ENCODE data around the gene IGFBPL1. TPM values are rescaled to one million over a fixed set of nuclear protein-coding genes. Genes with fewer than 3 reads are reported as not detected.

IGFBPL1 gene
- total and polyA plus RNA-seq, 5 donors from 2014 or later = not detected

DNA sequence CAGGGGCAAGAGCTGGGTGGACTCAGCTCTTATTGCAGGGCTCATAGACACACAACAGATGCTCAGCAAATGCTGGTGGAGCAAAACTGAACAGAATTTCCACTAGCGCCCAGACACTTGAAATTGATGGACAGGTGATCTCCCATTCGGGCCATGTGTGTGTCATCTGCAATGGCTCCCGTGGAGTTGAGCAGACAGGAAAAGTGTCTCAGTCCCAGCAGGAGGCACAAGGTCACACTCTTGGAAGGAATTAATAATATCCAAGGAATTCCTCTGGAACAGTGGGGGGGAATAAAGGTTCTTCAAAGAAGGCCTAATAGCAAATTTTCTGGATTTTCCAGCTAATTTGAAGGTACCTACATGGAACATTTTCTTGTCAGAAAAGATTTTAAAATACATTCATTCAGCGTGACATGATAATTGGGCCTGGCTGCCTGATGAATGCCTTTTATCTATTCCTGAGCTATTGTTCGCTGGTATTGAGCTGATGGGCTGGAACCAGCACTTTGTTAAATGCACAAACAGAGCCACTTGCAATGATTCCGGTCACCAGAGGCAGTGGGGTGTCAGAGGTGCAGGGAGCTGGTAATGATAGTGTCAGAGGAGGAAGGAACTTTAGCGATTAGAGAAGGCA is 63.3 kb downstream of the IGFBPL1 start:
- Mint-ChIP-seq H3K27ac (no peak overlapping the region), H3K9me3 (no peaks in the 10 kb centered on the region), H3K4me3 (no peak overlapping the region), H3K36me3 (no peaks in the 10 kb centered on the region), H3K27me3 (peaks cover 5% of the 10 kb centered on the region), H3K4me1 (peaks cover 0 to 5% (median 4%) of the 10 kb centered on the region in 4 donors)
- ATAC-seq (ENCODE audit: low read depth in 2 of 2) (no peak), DNase-seq (no peak)
- no peaks in the 10 kb centered on the region for H3K27me3 ChIP-seq (ENCODE audit: control insufficient read depth, insufficient read depth, low read length)
- no peak overlapping the region for H3K27ac ChIP-seq (ENCODE audit: insufficient read depth, low read length, poor library complexity, severe bottlenecking)
- no peaks in the 10 kb centered on the region for H3K36me3 ChIP-seq (ENCODE audit: control insufficient read depth, insufficient read depth, low read length)
- H3K4me3 ChIP-seq (ENCODE audit: low read depth, low read length) = no peak overlapping the region
- H3K9me3 ChIP-seq (ENCODE audit: control insufficient read depth in 2 of 2, low read length in 2 of 2) = no peaks in the 10 kb centered on the region
- no peaks in the 10 kb centered on the region for H3K4me1 ChIP-seq (ENCODE audit: control insufficient read depth, insufficient read depth, low read length, poor library complexity, severe bottlenecking)

GRCh38 chr9:38359689-38360385 is 64.4 kb downstream of the IGFBPL1 start:
- Histone ChIP-seq H3K4me1 (ENCODE audit: control insufficient read depth, insufficient read depth, low read length, poor library complexity, severe bottlenecking) (no peaks in the 10 kb centered on the region), H3K27me3 (ENCODE audit: control insufficient read depth, insufficient read depth, low read length) (no peaks in the 10 kb centered on the region), H3K36me3 (ENCODE audit: control insufficient read depth, insufficient read depth, low read length) (no peaks in the 10 kb centered on the region), H3K27ac (ENCODE audit: insufficient read depth, low read length, poor library complexity, severe bottlenecking) (no peak overlapping the region), H3K4me3 (ENCODE audit: low read depth, low read length) (no peak overlapping the region), H3K9me3 (ENCODE audit: control insufficient read depth in 2 of 2, low read length in 2 of 2) (no peaks in the 10 kb centered on the region)
- H3K9me3 Mint-ChIP-seq = no peaks in the 10 kb centered on the region
- H3K4me3 Mint-ChIP-seq = no peak overlapping the region
- H3K4me1 Mint-ChIP-seq = peaks cover 0 to 5% (median 4%) of the 10 kb centered on the region in 4 donors
- no peak for DNase-seq
- ATAC-seq (ENCODE audit: low read depth in 2 of 2) = no peak
- H3K27me3 Mint-ChIP-seq = peaks cover 5% of the 10 kb centered on the region
- H3K36me3 Mint-ChIP-seq = no peaks in the 10 kb centered on the region
- no peak overlapping the region for H3K27ac Mint-ChIP-seq

- Histone ChIP-seq H3K27me3 (ENCODE audit: control insufficient read depth, insufficient read depth, low read length) (no peaks in the 10 kb centered on the region), H3K9me3 (ENCODE audit: control insufficient read depth in 2 of 2, low read length in 2 of 2) (no peaks in the 10 kb centered on the region), H3K4me1 (ENCODE audit: control insufficient read depth, insufficient read depth, low read length, poor library complexity, severe bottlenecking) (no peaks in the 10 kb centered on the region), H3K36me3 (ENCODE audit: control insufficient read depth, insufficient read depth, low read length) (no peaks in the 10 kb centered on the region), H3K4me3 (ENCODE audit: low read depth, low read length) (no peak overlapping the region), H3K27ac (ENCODE audit: insufficient read depth, low read length, poor library complexity, severe bottlenecking) (no peak overlapping the region)
- Mint-ChIP-seq H3K27ac (no peak overlapping the region), H3K4me3 (no peak overlapping the region), H3K27me3 (peaks cover 5% of the 10 kb centered on the region), H3K4me1 (peaks cover 0 to 5% (median 4%) of the 10 kb centered on the region in 4 donors), H3K9me3 (no peaks in the 10 kb centered on the region), H3K36me3 (no peaks in the 10 kb centered on the region)
- ATAC-seq (ENCODE audit: low read depth in 2 of 2) = no peak
- no peak for DNase-seq
Measured at GRCh38 chr9:38359297-38359653, 65.0 kb downstream of the IGFBPL1 start.

- Mint-ChIP-seq H3K9me3 (no peaks in the 10 kb centered on the region), H3K36me3 (no peaks in the 10 kb centered on the region), H3K27ac (no peak overlapping the region), H3K27me3 (peaks cover 5% of the 10 kb centered on the region), H3K4me1 (peaks cover 0 to 5% (median 4%) of the 10 kb centered on the region in 4 donors), H3K4me3 (no peak overlapping the region)
- H3K36me3 ChIP-seq (ENCODE audit: control insufficient read depth, insufficient read depth, low read length) = no peaks in the 10 kb centered on the region
- DNase-seq (no peak), ATAC-seq (ENCODE audit: low read depth in 2 of 2) (no peak)
- no peak overlapping the region for H3K27ac ChIP-seq (ENCODE audit: insufficient read depth, low read length, poor library complexity, severe bottlenecking)
- H3K9me3 ChIP-seq (ENCODE audit: control insufficient read depth in 2 of 2, low read length in 2 of 2) = no peaks in the 10 kb centered on the region
- no peaks in the 10 kb centered on the region for H3K27me3 ChIP-seq (ENCODE audit: control insufficient read depth, insufficient read depth, low read length)
- H3K4me3 ChIP-seq (ENCODE audit: low read depth, low read length) = no peak overlapping the region
- H3K4me1 ChIP-seq (ENCODE audit: control insufficient read depth, insufficient read depth, low read length, poor library complexity, severe bottlenecking) = no peaks in the 10 kb centered on the region
Measured at GRCh38 chr9:38358390-38359296, 65.6 kb downstream of the IGFBPL1 start.

DNA sequence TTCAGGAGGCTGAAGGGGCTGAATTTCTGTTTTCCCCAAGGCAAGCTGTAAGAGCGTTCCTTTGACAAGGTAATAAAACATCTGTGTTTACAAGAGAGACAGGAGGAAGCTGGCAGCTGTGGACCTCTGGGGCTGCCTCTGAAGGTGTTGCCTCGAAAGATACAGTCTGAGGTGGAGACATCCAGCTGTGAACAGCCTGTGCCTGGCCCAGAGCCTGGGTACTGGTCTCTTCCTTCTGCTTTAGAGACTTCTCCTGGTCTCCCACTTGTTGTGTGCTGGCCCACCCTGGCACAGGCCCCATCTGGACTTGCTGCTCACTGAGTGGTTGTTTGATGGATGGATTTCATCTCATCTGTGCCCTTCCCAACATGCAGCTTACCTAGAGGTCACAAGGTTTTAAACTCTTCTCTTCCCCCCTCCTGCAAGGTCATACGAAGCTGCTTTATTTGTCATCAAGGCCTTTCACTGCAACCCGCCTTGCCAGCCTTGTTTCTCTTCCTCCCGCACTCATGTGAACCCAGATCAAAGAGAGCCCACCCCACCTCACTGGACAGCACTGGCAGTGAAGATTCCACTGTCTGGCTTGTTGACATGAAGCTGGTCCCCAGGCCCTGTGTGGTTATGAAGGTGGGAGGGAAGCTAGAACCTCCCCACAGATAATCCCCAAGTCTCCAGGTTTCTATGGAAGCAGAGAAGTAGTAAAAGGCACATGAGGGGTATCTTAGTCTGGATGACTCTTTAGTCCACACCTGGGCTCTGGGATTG is 66.7 kb downstream of the IGFBPL1 start:
- DNase-seq = no peak
- Histone ChIP-seq H3K36me3 (ENCODE audit: control insufficient read depth, insufficient read depth, low read length) (no peaks in the 10 kb centered on the region), H3K9me3 (ENCODE audit: control insufficient read depth in 2 of 2, low read length in 2 of 2) (no peaks in the 10 kb centered on the region), H3K4me3 (ENCODE audit: low read depth, low read length) (no peak overlapping the region), H3K4me1 (ENCODE audit: control insufficient read depth, insufficient read depth, low read length, poor library complexity, severe bottlenecking) (no peaks in the 10 kb centered on the region), H3K27me3 (ENCODE audit: control insufficient read depth, insufficient read depth, low read length) (no peaks in the 10 kb centered on the region), H3K27ac (ENCODE audit: insufficient read depth, low read length, poor library complexity, severe bottlenecking) (no peak overlapping the region)
- H3K4me1 Mint-ChIP-seq = no peaks in the 10 kb centered on the region
- no peak overlapping the region for H3K27ac Mint-ChIP-seq
- H3K4me3 Mint-ChIP-seq = no peak overlapping the region
- no peak for ATAC-seq (ENCODE audit: low read depth in 2 of 2)
- peaks cover 5% of the 10 kb centered on the region for H3K27me3 Mint-ChIP-seq
- no peaks in the 10 kb centered on the region for H3K36me3 Mint-ChIP-seq
- H3K9me3 Mint-ChIP-seq = no peaks in the 10 kb centered on the region

- Histone ChIP-seq H3K36me3 (ENCODE audit: control insufficient read depth, insufficient read depth, low read length) (no peaks in the 10 kb centered on the region), H3K27me3 (ENCODE audit: control insufficient read depth, insufficient read depth, low read length) (no peaks in the 10 kb centered on the region), H3K4me3 (ENCODE audit: low read depth, low read length) (no peak overlapping the region), H3K27ac (ENCODE audit: insufficient read depth, low read length, poor library complexity, severe bottlenecking) (no peak overlapping the region), H3K9me3 (ENCODE audit: control insufficient read depth in 2 of 2, low read length in 2 of 2) (no peaks in the 10 kb centered on the region), H3K4me1 (ENCODE audit: control insufficient read depth, insufficient read depth, low read length, poor library complexity, severe bottlenecking) (no peaks in the 10 kb centered on the region)
- no peak for ATAC-seq (ENCODE audit: low read depth in 2 of 2)
- H3K27me3 Mint-ChIP-seq = peaks cover 5% of the 10 kb centered on the region
- no peaks in the 10 kb centered on the region for H3K36me3 Mint-ChIP-seq
- H3K4me1 Mint-ChIP-seq = no peaks in the 10 kb centered on the region
- no peak for DNase-seq
- H3K4me3 Mint-ChIP-seq = no peak overlapping the region
- H3K9me3 Mint-ChIP-seq = no peaks in the 10 kb centered on the region
- H3K27ac Mint-ChIP-seq = no peak overlapping the region
Measured at GRCh38 chr9:38356851-38357250, 67.4 kb downstream of the IGFBPL1 start.
